Gastrocnemius medialis (tissue), 4 donors: Measurements from ENCODE around the gene ZCWPW1.

ENCODE experiments used
- CTCF ChIP-seq, 5 experiments: fragments of 450-650 bp in 3 of 5; fragments of 200-600 bp in 2 of 5; sonication (generic) in 2 of 5; IDR thresholded peaks in 4 of 5; conservative IDR thresholded peaks in 1 of 5; 1 replicate in 4 of 5; 2 replicates in 1 of 5; pipeline ENCODE4 v1.5.1; 2016 to 2019; ENCODE audit warnings: antibody characterized with exemption in 5 of 5, mild to moderate bottlenecking in 3 of 5, moderate library complexity in 3 of 5
- POLR2A ChIP-seq, 2 donors: fragments of 450-650 bp; IDR thresholded peaks; one replicate each; pipeline ENCODE4 v1.6.1; 2017; ENCODE audit warnings: antibody characterized with exemption in 2 of 2, mild to moderate bottlenecking in 2 of 2, moderate library complexity in 2 of 2

- TF ChIP-seq CTCF (IDR thresholded peaks at IDR 0.05 in 4 of 5, conservative IDR thresholded peaks at IDR 0.05 in 1 of 5), result no peak
- no peak for TF ChIP-seq POLR2A (IDR thresholded peaks at IDR 0.05)
Measured at GRCh38 chr7:100446040-100446439, 17.5 kb upstream of the ZCWPW1 start.
